Activated gamma-delta T cell treated with Interleukin-2 at 50 U/mL for 16 hours (primary cell): ENCODE results near the gene MEIS3.

Source experiments
- DNase-seq: peaks from one replicate; pipeline ENCODE4 v3.0.0-alpha.2; 2020

MEIS3 gene

DNA sequence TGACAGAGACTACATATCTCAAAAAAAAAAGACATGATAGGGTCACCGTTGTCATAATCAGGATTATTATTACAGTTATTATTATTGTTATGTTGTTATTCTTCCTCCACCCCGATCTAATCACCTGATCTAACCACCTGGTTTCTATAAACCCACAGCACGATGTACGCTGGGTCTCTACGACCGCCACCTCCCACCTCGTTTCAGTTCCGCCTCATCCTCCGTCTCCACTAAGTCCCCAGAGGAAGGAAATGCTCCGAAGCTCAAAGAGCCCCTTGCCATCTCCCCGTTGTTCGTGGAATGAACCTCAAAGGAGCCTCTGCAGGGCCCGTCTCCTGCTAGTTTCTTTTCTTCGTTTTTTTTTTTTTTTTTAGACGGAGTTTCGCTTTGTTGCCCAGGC is 15.9 kb upstream of the MEIS3 start:
- DNase-seq: no peak

DNA sequence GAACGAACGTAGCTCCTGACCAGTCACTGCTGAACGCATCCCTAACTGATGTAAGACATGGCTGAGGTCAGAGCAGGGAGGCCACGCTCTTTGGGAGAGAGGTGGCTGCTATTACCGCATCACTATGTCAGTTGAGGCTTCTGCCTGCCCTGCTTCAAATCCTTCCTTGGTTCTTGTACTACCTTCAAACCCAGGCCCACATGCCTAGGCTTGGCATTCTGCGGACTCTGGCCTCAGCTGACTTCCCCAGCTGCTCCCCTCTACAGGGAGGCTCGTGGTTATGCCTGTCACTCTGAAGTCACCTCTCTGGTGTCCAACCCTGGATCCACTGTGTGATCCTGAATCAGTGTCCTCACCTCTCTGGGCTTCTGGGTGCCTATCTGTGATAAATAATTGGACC is 14.8 kb upstream of the MEIS3 start:
- no peak for DNase-seq

DNA sequence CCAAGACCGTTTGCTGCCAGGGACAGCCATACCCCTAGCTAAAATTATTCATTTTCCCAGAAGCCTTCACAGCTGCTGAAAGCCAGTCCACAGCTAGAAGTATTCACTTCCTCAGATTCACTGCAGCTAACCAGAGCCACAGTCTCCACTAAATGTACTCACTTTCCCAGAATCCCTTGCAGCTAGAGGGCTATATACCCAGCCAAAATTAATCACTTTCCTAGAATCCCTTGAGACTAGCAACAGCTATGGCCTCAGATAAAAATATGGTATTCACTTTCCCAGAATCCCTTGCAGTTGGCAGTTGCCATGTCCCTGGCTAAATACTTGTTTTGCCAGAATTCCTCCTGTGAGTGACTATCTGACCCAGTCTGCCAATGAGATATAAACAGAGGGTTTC is 13.8 kb upstream of the MEIS3 start:
- no peak for DNase-seq

DNA sequence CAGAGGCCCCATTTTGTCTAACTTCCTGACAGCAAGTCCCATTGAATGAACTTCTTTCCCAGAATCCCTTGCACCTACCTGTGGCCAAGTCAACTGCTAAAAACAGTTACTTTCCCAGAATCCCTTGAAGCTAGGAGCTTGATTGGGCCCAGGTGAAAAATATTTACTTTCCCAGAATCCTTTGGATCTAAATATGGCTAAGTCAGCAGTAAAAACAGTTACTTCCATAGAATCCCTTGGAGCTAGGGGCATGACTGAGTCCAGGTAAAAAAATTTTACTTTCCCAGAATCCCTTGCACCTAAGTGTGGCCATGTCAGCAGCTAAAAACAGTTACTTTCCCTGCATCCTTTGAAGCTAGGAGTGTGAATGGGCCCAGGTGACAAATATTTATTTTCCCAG is 13.2 kb upstream of the MEIS3 start:
- no peak for DNase-seq

DNA sequence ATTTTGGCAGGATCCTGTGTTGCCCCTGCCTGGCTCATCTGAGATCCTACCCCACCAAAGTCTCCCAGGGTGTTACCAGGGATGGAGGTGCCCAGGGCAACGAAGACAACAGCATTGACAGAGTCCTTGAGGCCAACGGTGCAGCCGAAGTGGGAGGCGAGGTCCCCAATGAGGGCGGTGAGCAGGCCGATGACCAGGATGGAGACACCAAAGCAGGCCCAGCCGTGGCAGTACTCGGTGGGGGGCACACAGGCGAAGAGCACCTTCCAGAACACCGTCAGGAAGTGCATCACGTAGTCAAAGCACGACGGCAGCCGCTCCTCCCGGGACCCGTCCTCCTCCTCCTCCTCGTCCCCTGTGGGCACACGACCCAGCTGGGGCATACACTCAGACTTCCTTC is 12.8 kb upstream of the MEIS3 start:
- no peak for DNase-seq

DNA sequence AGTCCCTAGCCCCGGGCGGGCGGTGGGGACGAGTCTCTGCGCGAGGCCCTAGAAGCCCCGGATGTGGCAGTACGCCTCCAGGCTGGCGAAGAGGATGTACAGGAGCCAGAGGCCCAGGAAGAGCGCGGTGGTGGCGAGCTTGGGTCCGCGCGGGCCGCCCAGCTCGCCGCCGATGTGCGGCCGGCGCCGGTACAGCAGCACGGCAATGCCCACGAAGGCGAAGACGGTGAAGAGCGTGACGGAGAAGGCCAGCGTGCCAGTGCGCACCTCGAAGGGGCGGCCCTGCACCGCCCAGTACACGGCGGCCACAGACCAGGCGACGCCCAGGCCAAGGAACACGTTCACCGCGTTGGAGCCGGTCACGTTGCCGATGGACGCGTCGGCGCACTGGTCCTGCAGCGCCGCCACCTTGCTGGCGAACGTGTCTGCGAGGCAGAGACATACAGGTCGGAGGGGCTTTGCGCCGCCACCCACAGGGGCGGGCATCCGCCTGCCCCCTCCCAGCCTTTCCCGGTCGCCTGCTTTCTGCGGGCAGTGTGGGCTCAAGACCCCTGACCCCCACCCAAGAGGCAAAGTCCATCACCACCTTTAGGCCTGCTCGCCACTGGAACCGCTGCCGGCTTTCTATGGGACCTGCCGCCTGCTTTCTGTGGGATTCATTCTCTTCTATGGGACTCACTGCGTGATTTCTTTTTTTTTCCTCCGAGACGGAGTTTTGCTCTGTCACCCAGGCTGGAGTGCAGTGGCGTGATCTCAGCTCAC is 10.9 kb upstream of the MEIS3 start:
- no peak for DNase-seq

DNA sequence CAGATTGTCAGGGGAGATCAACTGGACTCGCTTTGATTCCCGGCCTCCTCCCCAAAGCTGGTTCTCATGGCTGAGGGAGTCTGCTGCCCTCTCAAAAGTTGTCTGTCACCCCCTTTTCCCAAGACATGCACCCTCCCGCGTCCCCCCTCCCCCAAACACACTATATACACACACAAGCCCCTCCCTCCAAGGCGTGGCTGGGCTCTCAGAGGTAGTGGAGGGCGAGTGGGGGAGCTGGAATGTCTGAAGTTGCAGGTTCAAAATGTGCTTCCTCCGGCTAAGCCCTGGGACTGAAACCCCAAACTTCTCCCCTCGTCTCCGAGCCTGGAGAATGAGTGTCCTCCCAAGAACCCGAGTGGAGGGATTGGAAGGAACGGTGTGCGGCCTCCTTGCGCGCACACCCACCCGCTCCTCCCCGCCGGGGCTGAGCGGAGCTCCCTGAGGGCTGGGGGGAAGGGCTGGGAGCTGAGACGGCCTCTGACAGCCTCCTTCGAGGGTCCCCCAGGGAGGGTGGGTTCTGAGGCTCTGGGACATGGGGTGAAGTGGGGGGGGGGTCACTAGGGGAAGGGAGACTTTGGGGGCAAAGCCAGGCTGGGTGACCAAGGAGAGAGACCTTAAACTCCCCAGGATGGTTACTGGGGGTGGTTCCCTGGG is 9.9 kb upstream of the MEIS3 start:
- DNase-seq: no peak

DNA sequence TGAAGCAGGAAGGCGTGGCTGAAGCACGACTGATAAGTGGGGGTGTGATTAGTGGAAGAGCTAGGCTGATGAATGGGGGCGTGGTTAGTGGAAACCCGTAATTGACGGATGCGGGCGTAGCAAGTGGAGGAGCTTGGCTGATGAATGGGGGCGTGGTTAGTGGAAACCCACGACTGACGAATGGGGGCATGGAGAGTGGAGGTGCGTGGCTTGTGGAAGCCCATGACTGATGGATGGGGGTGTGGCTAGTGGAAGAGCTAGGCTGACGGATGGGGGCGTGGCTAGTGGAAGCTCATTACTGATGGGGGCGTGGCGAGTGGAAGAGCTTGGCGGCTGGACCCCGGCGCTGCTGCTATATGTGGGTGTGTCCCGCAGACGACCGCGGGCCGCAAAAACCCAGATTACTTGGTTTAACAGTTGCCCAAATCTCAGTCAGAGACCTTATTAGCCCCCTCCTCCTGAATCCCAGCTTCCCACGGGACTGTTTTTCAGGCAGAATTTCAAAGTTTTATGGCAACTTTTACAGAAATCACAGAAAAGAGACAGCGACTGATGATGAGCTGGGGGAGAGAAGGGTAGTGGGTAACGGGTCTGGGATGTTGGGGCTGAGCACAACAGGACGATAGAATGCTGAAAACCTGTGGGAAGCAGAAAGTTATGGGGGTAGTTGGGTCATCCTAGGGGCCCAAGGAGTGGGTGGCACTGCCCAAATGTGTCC is 9.0 kb upstream of the MEIS3 start:
- DNase-seq: peak; percentile 59

DNA sequence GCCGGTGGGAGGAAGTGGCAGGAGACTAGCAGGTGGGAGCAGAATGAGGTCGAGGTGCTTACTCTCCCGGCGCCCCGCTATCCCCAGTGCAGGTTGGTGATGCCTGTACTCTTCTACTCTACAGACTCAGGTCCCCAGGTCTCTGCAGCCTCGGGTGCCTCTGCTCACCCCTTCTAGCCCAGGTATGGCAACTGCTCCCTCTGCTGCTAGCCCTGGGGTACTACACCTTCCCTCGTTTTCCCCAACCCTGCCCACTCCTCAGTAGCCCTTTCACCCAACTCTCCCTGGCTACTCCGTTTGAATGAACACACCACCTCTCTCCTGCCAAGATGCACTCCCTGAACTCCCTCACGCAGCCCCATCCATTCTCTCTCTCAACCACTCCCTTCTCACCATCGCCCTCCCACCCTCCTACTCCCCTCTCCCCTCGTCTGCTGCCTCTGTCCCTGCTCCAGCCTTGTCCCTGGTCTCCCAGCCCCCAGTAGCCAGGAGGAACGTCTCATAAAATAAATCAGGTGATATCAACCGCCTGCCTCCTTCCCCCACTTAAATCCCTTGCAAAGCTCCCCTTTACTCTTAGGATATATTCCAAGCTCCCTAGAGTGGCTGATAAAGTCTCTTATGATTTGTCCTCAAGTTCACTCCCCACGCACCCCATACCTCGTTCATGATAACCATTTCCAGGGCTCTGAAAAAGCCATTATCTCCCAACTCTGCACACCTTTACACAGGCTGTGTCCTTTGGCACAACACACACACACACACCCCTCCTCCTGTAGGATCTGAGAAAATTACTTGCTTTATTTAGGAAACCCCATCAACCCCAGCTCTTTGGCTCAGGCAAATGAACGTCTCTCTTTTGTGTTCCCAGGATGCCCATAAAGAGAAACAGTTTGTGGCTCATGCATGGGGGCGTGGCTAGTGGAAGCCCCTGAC is 8.2 kb upstream of the MEIS3 start:
- DNase-seq: peak; percentile 53

DNA sequence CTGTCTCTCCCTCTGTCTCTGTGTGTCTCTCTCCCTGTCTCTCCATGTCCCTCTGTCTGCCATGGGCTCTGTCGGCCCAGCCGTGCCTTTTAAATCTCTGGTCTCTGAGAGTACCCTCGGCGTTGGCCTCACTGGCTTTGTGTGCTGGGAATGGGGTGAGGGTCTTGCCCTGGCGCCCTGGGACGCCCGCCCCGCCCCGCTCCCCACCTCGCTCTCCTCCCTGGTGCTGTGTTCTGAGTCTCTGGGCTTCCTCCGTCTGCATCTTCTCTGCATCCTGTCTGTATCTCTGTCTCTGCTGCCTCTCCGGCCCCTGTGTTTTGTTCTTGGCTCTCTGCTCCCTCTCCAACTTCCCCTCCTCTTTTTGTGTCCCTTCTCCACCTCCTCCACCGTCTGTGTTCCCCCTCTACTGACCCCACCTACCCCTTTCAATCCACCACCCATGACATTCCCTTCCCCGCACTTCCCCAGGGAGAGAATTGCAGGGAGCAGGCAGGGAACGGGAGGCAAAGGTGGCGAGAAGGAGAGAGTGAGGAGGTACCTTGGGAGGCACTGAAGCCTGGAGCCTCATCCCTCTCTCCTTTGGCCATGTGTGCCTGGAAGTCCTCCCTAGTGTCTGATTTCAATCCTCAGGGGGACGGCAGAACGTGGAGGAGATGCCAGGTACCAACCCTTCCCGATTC is 4.0 kb upstream of the MEIS3 start:
- DNase-seq: no peak

DNA sequence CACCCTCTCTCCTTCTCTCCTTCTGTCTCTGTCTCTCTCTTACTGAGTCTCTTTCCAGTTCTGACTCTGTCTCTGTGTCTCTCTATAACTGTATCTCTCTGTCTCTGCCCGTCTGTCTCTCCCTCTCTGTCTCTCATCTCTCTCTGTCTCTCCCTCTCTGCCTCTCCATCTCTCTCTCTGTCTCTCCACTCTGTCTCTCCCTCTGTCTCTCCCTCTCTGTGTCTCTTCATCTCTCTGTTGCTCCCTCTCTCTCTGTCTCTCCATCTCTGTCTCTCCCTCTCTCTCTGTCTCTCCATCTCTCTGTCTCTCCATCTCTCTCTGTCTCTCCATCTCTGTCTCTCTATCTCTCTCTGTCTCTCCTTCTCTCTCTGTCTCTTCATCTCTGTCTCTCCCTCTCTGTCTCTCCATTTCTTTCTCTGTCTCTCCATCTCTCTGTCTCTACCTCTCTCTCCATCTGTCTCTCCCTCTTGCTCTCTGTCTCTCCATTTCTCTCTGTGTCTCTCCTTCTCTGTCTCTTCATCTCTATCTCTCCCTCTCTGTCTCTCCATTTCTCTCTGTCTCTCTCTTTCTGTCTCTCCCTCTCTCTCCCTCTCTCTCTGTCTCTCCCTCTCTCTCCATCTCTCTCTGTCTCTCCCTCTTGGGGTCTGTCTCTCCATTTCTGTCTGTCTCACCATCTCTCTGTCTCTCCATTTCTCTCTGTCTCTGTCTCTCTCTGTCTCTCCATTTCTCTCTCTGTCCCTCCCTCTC is 3.3 kb upstream of the MEIS3 start:
- no peak for DNase-seq

DNA sequence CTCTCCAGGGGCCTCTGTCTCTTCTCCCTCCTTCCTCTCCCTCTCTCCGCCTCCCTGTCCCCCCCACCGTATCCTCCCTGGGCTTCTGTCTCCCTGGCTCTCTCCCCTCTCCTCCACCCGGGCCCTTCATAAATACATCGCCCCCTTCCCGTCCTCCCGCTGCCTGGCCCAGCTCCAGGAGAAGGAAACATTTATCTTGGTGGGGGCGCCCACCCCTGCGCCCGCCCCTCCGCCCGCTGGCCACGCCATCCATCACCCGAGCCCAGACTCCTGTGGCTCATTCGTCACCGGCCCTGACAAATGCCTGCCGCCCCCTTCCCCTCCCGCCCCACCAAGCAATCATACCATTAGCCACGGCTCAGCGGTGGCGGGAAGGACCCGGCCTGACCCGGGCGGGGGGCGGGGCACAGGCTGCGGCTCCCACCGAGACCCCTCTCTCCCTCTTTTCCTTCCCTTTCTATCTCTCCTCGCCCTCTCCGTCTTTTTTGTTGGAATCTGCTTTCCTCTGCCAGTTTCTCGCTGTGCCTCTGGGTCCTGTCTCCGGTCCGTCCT is 2.6 kb upstream of the MEIS3 start:
- no peak for DNase-seq

DNA sequence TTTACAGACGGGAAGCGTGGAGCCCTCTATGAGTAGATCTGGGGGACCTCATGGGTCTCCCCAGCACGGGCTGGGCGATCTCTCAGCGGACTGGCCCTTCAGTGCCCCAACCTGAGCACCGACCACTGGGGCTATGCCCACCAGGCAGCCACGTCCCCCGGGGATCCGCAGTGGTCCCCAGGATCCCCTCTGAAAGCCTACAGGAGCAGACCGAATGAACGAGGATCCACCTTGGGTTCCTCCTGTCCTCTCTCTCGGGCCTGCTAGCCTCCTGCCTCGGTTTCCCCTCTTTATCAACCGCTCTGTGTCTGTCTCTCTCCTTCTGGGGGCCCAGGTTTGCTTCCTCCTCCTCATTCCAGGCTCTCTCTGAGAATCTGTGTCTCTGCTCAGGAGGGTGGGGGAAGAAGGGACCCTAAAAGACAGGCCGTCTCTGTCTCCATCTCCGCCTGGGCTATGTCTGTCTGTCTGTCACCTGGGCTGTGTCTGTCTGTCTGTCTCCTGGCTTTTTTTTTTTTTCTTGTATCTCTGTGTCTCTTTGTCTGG is 2.0 kb upstream of the MEIS3 start:
- no peak for DNase-seq

DNA sequence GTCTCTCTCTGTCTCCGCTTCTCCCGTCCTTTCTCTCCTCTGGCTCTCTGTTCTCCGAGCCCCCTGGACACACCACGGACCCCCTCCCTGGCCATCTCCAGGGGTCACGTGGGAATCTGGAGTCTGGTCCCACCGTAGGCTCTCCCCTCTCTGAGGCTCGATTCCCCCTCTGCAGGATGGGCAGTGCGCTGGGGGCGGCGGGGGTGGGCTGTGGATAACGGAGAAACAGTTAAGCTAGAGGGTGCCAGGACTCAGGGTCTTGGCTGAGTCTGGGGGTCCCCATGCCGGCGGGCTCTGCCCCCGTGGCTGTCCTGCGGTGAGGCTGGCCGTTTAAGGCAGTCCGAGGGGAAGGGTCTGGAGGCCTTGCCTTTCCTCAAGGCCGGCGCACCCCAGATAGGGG is 462 bp upstream of the MEIS3 start:
- no peak for DNase-seq

DNA sequence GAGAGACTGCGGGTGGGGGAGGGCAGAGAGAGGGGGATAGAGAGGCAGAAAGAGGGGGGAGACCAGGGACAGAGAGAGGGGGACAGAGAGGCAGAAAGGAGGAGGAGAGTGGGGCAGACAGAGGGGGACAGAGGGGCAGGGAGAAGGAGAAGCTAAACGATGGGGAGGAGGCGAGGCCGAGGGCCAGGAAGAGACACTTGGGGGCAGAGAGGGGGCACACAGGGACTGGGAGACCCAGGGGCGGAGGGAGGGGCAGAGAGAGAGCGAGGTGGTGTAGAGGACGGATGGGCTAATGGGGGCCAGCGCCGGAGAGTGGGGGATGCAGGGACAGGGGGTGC is 666 bp downstream of the MEIS3 start:
- DNase-seq: no peak

DNA sequence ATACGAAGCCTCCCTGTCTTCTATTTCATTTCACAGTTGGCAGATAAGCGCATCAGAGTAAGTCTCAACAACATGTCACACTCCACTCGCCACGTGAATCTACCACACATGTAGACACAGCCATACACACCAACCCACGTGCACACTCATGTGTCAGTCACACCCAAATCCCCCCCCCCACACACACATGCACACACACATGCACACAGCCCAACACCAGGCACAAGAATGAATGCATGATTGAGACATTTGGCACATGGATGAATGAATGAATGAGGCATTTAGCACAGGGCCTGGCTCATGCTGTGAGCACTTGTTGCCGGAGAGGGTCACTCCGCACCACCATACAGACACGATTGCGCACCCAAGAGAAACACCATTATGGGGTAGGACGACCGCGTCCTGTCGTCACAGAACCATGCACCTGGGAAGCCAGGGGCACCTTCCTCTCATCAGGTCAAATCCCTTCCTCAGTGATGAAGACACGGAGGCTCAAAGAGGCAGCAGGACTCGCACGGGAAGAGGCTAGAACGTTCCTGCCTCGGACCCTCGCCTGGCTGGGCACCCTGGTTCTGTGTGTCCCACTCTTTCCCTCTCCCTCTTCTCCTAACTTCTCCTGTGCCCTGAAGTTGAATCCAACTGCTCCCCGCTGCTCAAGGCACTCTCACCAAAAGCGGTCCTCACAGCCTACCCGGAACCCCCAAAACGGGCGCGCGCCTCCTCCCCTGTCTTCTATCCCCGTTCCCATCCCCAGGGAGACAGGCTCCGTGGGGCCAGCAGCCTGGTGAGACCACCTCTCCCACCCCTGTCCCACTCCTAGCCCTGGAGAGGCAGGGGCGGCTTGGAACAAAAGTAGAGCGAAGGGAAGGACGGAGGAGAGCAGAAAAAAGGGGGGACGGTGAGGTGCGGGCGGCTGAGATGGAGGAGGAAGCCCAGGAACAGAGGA is 1.3 kb downstream of the MEIS3 start:
- DNase-seq: no peak

DNA sequence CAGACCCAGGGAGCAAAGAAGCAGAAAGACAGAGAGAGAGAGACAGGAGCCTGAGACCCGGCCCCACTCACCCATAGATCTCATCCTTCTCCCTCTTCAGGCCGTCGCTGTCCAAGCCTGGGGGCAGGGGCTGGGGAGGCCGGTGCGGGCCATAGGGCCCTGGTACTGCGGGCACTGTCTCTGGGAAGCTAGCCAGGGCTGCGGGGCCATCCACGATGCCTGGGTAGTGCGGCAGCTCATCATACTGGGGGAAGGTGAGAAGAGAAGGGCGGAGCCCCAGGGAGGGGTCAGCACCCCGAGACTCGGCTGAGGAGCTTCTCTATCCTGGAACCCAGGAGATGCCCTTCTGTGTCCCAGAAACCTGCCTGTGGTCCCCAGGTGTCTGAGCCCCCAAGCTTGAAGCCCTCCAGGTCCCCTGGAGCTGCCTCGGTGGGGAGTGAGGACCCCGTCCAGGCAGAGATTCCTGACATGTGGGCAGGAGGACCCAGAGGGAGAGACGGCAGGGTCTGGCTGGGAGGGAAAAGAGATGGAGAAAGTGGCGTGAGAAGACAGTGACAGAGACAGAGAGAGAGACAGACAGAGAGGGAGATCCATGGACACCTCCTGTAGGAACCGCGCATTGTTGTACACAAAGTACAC is 2.1 kb downstream of the MEIS3 start:
- DNase-seq: no peak

DNA sequence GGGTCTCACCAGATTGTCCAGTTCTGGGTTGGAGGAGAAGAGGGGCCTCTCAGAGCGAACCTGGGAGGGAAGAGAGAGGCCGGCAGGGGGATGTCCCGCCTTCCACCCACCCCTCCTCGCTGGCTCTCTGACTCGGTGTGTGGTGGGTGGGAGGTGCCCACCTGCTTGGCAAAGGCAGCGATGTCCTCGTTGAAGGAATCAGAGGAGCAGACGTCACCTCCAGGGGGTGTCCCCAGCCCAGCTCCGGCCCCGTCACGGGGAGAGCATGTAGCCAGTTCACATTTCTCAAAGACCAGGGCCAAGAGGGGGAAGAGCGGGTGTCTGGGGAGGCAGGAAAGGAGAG is 2.7 kb downstream of the MEIS3 start:
- DNase-seq: no peak

DNA sequence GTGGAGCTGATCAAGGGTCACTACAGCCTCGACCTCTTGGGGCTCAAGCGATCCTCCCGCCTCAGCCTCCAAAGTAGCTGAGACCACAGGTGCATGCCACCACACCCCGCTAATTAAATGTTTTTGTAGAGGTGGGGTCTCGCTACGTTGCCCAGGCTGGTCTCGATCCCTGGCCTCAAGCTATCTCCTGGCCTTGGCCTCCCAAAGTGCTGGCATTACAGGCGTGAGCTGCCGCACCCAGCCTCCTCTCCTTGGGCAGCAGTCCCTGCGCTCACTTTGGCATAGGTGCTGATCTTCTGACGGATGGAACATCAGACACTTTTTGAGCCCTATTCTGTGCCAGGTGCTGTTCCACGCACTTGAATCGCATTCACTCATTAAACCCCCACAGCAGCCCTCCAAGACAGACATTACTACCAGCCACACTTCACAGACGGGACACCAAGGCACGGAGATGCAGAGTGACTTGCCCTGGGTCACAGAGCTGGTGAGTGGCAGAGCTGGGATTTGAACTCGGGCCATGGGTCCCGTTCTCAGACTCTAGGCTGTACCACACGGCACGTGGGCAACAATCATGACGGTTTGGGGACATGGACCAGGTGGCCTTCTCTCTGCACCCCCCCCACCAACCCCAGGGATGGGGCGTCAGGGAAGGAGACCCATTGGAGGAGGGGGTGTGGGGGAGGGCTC is 3.2 kb downstream of the MEIS3 start:
- DNase-seq: no peak
